Osteoblast (primary cell): Measurements from ENCODE around the gene MACROD2. TPM values are rescaled to one million over a fixed set of nuclear protein-coding genes. Genes with fewer than 3 reads are reported as not detected.

Experiments used
- DNase-seq: peaks from one replicate; pipeline ENCODE4 v3.0.0; 2011; ENCODE audit warnings: low spot score, mixed read lengths; ENCODE audit not compliant: insufficient read length; ENCODE audit errors: missing footprints
- H2AFZ ChIP-seq: 2 replicates; pipeline ENCODE4 v1.6.0; 2011; ENCODE audit warnings: mild to moderate bottlenecking, low read length
- H3K27ac ChIP-seq: 2 replicates; pipeline ENCODE4 v1.5.1; 2011; ENCODE audit warnings: mild to moderate bottlenecking, low read depth, low read length, moderate library complexity
- H3K27me3 ChIP-seq: 2 replicates; pipeline ENCODE4 v1.6.0; 2012; ENCODE audit warnings: mild to moderate bottlenecking, control low read depth, inconsistent platforms, low read length, moderate library complexity; ENCODE audit not compliant: insufficient read depth
- H3K36me3 ChIP-seq: 2 replicates; pipeline ENCODE4 v1.5.1; 2011; ENCODE audit warnings: mild to moderate bottlenecking, low read length, control low read depth, moderate library complexity; ENCODE audit not compliant: insufficient read depth
- H3K4me1 ChIP-seq: 2 replicates; pipeline ENCODE4 v1.5.1; 2011; ENCODE audit warnings: mild to moderate bottlenecking, low read length, control low read depth, moderate library complexity; ENCODE audit not compliant: insufficient read depth
- H3K4me2 ChIP-seq: 2 replicates; pipeline ENCODE4 v1.6.0; 2011; ENCODE audit warnings: mild to moderate bottlenecking, low read length; ENCODE audit not compliant: insufficient read depth
- H3K4me3 ChIP-seq: fragments of 200-600 bp; sonication (generic); 3 replicates; pipeline ENCODE4 v1.5.1; 2012; ENCODE audit warnings: mild to moderate bottlenecking, low read length, inconsistent platforms; ENCODE audit not compliant: insufficient read depth
- H3K79me2 ChIP-seq: 2 replicates; pipeline ENCODE4 v1.6.0; 2012; ENCODE audit warnings: mild to moderate bottlenecking, low read length, control low read depth, inconsistent platforms; ENCODE audit not compliant: insufficient read depth
- H3K9me3 ChIP-seq: 2 replicates; pipeline ENCODE4 v1.5.1; 2011; ENCODE audit warnings: low read depth, low read length, control low read depth
- H4K20me1 ChIP-seq: 2 replicates; pipeline ENCODE4 v1.6.0; 2012; ENCODE audit warnings: mild to moderate bottlenecking, low read length, control low read depth; ENCODE audit not compliant: insufficient read depth
- total RNA-seq: library from RNA; depleted of rRNA; stranded (reverse); fragments of >200 nt; gene quantifications from 2 replicates; pipeline ENCODE4 v1.2.3, GENCODE V29; 2012
- TF ChIP-seq, protein P1 (sequence below): IDR thresholded peaks from 2 replicates; pipeline ENCODE4 v1.5.1; 2011; ENCODE audit warnings: mild to moderate bottlenecking, low read depth, low read length, moderate library complexity; ENCODE audit errors: extremely low read depth

MACROD2 gene
- total RNA-seq, 1 donor: 4.0 TPM

- Histone ChIP-seq H3K4me1 (no peaks in the 10 kb centered on the region), H3K27ac (no peak overlapping the region), H4K20me1 (no peaks in the 10 kb centered on the region), H3K79me2 (no peaks in the 10 kb centered on the region), H3K4me3 (no peak overlapping the region), H3K27me3 (no peaks in the 10 kb centered on the region), H3K36me3 (no peaks in the 10 kb centered on the region), H3K4me2 (no peak overlapping the region), H3K9me3 (no peaks in the 10 kb centered on the region), H2AFZ (no peak overlapping the region)
- DNase-seq: no peak
- TF ChIP-seq, protein P1, sequence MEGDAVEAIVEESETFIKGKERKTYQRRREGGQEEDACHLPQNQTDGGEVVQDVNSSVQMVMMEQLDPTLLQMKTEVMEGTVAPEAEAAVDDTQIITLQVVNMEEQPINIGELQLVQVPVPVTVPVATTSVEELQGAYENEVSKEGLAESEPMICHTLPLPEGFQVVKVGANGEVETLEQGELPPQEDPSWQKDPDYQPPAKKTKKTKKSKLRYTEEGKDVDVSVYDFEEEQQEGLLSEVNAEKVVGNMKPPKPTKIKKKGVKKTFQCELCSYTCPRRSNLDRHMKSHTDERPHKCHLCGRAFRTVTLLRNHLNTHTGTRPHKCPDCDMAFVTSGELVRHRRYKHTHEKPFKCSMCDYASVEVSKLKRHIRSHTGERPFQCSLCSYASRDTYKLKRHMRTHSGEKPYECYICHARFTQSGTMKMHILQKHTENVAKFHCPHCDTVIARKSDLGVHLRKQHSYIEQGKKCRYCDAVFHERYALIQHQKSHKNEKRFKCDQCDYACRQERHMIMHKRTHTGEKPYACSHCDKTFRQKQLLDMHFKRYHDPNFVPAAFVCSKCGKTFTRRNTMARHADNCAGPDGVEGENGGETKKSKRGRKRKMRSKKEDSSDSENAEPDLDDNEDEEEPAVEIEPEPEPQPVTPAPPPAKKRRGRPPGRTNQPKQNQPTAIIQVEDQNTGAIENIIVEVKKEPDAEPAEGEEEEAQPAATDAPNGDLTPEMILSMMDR: no peak
These were observed 1272.6 kb downstream of the MACROD2 start for GRCh38 chr20:15267935-15268334.

DNA sequence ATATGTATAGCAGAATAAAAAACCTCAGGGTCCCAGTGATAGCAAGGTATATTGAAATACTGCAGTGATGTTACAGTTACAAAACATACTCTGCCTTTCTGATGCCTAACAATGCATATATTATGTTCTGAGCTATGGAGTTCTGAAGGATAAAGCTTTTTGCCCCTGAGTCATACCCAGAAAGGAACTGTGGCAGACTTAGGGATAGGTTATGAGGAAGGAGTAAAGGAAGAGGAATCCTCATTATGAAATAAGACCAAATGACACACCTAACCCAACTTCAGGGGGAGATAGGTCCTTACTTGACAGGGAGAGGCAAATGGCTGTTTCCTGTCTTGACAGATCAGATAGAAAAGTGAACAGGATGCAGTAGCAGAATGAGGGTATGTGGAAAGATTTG is 1282.7 kb downstream of the MACROD2 start:
- Histone ChIP-seq H3K27ac (no peak overlapping the region), H3K27me3 (no peaks in the 10 kb centered on the region), H3K79me2 (no peaks in the 10 kb centered on the region), H2AFZ (no peak overlapping the region), H3K4me3 (no peak overlapping the region), H3K36me3 (no peaks in the 10 kb centered on the region), H3K9me3 (no peaks in the 10 kb centered on the region), H3K4me2 (no peak overlapping the region), H4K20me1 (no peaks in the 10 kb centered on the region), H3K4me1 (no peaks in the 10 kb centered on the region)
- DNase-seq: no peak
- TF ChIP-seq, protein P1: no peak

DNA sequence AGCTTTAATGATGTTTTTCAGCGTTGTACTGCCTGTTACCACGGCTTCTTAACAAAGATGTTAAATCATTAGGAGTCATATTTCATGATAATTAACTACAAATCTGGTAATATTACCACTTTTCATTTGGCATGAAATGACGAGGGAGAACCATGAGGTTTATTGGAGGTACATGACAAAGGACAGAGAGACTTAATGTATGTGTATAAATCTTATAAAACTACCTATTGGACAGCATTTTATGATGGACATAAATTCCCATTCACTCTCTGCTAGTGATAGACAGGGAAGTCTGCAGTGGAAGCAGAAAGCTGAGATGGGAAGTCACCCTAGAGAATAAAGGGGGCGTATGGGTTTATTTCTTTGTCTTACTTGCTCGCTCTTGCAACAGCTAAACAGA is 1292.0 kb downstream of the MACROD2 start:
- Histone ChIP-seq H4K20me1 (no peaks in the 10 kb centered on the region), H3K27ac (no peak overlapping the region), H3K9me3 (no peaks in the 10 kb centered on the region), H3K4me3 (no peak overlapping the region), H3K79me2 (no peaks in the 10 kb centered on the region), H3K4me2 (no peak overlapping the region), H2AFZ (no peak overlapping the region), H3K4me1 (no peaks in the 10 kb centered on the region), H3K27me3 (no peaks in the 10 kb centered on the region), H3K36me3 (no peaks in the 10 kb centered on the region)
- TF ChIP-seq, protein P1: no peak
- no peak for DNase-seq

DNA sequence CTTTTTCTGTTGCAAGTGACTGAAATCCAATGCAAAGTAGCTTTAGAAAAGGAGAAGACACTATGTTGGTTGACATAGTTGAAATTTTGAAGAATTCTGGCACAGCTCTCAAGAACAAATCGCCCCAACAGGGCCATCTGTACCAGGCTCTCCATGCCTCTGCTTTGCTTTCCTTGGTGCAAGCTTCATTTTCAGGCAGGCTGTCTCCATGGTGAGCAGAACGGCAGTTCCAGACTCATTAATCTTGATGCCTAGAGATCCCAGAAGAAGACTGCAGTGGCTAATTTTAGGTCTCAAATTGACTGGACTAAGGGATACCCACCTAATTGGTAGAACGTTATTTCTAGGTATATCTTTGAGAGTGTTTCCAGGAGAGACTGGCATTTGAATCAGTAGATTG is 1292.8 kb downstream of the MACROD2 start:
- Histone ChIP-seq H3K4me2 (no peak overlapping the region), H3K4me1 (no peaks in the 10 kb centered on the region), H3K27me3 (no peaks in the 10 kb centered on the region), H3K27ac (no peak overlapping the region), H3K4me3 (no peak overlapping the region), H3K36me3 (no peaks in the 10 kb centered on the region), H3K9me3 (no peaks in the 10 kb centered on the region), H3K79me2 (no peaks in the 10 kb centered on the region), H4K20me1 (no peaks in the 10 kb centered on the region), H2AFZ (no peak overlapping the region)
- no peak for DNase-seq
- TF ChIP-seq, protein P1: no peak
